Adrenal gland (tissue), 5 donors: ENCODE measurements around the gene PAQR7.

Experiments
- POLR2A ChIP-seq, 2 donors: fragments of 450-650 bp; IDR thresholded peaks; one replicate each; pipeline ENCODE4 v1.6.1; 2017; ENCODE audit warnings: antibody characterized with exemption in 2 of 2, mild to moderate bottlenecking in 2 of 2, moderate library complexity in 1 of 2
- TF ChIP-seq, protein P1 (sequence below), 6 experiments: fragments of 450-650 bp in 4 of 6; fragments of 200-600 bp in 2 of 6; sonication (generic) in 1 of 6; IDR thresholded peaks; 1 replicate in 5 of 6; 2 replicates in 1 of 6; pipeline versions ENCODE4 v1.5.1 to v1.8.0; 2016 to 2021; ENCODE audit warnings: antibody characterized with exemption in 6 of 6, mild to moderate bottlenecking in 2 of 6, moderate library complexity in 1 of 6
- donor health status: DM: no; HTN: no; CAD: no.

DNA sequence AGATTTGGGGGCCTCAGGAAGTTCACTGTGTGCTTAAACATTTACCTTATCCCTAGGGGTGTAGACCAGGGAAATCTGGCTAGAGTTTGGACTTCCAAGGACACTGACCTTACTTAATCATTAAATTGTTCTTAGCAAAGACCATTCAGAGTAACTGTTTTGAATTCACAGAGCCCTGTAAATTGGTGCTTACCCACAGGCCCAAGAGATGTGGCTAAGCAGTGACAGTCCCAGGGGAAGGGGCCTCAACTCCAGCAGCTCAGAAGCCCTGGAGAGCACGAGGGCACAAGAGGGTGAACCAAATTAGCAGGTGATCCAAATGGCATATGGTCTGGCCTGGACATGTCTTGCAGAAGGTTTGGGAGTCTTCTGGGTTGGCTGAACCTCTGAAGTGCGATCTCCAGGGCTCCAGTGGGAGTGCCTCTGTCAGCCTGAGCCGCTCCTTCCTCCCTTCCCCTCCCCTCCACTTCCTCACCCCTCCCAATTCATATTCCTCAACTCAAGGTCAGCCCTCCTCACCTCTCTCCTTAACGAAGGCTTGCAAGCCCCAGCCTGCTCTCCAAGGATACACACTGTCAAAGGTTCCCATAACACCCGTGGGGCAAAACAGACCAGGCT lies 4.3 kb downstream of the PAQR7 start:
- TF ChIP-seq POLR2A (IDR thresholded peaks at IDR 0.05), result no peak
- TF ChIP-seq, protein P1, sequence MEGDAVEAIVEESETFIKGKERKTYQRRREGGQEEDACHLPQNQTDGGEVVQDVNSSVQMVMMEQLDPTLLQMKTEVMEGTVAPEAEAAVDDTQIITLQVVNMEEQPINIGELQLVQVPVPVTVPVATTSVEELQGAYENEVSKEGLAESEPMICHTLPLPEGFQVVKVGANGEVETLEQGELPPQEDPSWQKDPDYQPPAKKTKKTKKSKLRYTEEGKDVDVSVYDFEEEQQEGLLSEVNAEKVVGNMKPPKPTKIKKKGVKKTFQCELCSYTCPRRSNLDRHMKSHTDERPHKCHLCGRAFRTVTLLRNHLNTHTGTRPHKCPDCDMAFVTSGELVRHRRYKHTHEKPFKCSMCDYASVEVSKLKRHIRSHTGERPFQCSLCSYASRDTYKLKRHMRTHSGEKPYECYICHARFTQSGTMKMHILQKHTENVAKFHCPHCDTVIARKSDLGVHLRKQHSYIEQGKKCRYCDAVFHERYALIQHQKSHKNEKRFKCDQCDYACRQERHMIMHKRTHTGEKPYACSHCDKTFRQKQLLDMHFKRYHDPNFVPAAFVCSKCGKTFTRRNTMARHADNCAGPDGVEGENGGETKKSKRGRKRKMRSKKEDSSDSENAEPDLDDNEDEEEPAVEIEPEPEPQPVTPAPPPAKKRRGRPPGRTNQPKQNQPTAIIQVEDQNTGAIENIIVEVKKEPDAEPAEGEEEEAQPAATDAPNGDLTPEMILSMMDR (IDR thresholded peaks at IDR 0.05), result no peak
